RKO (cell line): ENCODE data around the gene UNCX.

Source experiments
- DNase-seq: peaks from one replicate; pipeline ENCODE4 v3.0.0-alpha.2; 2016; ENCODE audit warnings: low spot score

Gene UNCX

DNA sequence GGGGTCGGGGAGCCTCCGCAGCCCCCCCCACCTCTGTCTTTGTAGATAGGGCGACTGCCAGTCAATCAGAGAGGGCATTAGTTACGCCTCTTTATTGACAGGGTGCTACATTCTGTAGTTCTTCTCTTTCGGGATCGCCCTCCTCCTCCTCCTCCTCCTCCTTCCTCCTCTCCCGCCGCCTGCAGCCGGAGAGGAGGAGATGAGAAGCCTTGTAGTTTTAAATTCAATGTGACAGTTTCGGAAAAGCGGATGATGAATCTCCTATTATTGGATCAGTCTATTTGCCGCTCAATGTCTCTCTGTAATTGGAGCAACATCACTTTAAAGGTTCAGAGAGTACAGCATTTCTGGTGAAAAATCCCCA lies 587 bp upstream of the UNCX start:
- DNase-seq = no peak

DNA sequence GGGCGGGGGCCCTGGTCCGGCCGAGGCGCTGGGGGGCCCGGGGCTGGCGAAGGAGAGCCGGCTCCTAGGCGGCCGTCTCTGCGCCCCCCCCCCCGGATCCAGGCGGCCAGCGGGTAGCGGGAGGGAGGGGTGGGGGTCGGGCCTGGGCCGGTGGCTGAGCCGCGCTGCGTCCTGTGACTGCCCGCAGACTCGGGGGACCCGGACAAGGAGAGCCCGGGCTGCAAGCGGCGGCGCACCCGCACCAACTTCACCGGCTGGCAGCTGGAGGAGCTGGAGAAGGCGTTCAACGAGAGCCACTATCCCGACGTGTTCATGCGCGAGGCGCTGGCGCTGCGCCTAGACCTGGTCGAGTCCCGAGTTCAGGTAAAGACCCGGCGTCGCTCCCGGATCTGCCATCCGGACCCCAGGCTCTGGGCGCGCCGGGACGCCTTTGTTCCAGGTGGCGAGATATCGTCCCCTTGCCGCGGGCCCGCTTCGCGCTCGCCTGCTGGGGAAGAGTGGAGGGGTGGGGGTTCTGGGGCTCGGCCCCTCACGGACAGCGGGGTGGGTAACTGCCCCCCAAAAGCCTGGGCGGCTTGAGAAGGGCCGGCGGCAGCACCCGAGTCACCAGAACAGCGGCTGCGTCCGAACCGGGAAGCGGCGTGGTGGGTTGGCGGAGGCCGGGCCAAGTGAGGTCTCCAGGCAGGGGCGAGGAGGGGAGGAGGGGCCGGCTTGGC lies 819 bp downstream of the UNCX start:
- no peak for DNase-seq

DNA sequence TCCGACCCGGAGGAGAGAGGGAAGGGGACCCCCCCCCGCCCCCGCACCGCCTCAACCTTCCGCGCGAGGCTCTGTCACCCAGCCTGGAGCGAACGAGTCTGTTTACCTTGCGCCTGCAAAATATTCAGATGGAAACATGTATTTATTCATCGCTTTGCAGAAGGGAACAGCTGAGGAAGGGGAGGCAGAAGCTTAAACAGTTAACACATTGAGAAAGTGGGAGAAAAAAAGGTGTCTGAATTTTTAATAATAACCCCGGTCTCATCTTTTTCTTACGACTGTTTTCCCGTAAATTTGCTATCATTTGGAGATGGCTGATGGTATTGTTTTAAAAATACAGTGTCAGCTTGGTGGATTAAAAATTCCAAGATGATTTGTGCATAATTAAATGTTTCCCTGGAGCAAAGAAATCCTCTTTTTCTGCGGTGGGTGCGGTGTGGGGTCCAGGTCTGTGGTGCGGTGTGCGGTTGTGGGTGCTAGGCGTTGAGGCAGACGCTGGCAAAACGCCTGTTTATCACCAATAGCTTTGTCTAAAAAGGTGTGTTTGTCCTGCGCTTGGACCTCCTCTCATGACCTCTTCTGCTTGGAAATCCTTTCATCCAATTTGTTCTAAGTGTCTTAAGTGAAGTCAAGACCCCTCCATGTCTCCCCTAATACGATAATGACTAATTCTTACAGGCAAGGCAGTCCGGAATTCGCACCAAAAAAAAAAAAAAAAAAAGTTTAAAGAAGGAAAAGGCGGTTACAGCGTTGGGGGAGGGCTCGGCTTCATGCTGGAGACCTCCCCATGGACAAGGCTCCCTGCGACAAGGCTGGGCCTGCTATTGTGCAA lies 1.6 kb downstream of the UNCX start:
- DNase-seq = no peak

DNA sequence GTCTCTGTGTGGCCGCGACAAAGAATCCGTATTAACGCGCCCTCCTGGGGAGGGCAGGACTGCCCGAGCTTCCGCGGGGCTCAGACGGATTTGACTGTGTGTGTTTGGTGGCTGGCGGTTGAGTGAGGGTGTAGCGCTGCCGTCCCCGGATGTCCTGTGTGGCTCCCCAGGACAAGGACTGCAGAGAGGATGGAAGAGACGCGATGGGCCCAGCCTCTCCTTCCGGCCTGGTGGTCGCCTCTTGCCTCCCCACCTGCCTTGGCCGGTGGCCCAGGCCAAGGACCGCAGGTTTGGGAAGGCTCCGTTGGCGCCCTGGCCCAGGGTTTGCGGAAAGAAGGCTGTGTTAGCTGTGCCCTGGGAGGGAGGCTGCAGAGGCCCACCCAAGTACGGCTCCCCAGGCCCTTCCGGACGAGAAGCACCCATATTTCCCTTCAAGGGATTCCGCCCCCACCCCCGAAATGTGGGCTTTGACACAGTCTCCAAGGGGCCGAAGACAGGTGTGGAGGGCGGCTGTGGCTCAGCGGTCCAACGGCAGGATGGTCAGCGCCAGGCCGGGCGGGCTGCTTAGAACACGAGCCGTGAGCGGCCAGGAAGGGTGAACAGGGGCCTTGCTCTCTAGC lies 2.3 kb downstream of the UNCX start:
- no peak for DNase-seq

DNA sequence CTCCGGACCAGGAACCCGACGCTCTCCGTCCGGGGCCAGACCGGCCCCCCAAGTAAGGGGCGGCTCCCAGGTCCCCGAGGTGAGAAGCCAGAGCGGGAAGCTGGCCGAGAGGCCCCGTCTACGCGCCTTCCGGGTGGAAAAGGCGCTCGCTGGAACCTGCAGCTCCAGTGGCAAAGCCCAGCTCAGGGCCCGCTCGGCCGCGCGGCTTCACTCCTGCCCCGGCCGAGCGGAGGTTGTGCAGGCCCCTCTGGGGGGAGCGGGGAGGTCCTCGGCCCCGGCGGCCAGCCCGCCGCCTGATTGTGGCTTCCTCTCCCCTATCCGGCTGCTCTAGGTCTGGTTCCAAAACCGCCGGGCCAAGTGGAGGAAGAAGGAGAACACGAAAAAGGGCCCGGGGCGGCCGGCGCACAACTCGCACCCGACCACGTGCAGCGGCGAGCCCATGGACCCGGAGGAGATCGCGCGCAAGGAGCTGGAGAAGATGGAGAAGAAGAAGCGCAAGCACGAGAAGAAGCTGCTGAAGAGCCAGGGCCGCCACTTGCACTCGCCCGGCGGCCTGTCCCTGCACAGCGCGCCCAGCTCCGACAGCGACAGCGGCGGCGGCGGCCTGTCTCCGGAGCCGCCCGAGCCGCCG lies 2.9 kb downstream of the UNCX start:
- DNase-seq = no peak

DNA sequence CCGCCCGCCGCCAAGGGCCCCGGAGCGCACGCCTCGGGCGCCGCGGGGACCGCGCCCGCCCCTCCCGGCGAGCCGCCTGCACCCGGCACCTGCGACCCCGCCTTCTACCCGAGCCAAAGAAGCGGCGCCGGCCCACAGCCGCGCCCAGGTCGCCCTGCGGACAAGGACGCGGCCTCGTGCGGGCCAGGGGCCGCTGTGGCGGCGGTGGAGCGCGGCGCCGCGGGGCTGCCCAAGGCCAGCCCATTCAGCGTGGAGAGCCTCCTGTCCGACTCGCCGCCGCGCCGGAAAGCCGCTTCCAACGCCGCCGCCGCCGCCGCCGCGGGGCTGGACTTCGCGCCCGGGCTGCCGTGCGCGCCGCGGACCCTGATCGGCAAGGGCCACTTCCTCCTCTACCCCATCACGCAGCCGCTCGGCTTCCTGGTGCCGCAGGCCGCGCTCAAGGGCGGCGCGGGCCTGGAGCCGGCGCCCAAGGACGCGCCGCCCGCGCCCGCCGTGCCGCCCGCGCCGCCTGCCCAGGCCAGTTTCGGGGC lies 3.5 kb downstream of the UNCX start:
- DNase-seq = no peak

DNA sequence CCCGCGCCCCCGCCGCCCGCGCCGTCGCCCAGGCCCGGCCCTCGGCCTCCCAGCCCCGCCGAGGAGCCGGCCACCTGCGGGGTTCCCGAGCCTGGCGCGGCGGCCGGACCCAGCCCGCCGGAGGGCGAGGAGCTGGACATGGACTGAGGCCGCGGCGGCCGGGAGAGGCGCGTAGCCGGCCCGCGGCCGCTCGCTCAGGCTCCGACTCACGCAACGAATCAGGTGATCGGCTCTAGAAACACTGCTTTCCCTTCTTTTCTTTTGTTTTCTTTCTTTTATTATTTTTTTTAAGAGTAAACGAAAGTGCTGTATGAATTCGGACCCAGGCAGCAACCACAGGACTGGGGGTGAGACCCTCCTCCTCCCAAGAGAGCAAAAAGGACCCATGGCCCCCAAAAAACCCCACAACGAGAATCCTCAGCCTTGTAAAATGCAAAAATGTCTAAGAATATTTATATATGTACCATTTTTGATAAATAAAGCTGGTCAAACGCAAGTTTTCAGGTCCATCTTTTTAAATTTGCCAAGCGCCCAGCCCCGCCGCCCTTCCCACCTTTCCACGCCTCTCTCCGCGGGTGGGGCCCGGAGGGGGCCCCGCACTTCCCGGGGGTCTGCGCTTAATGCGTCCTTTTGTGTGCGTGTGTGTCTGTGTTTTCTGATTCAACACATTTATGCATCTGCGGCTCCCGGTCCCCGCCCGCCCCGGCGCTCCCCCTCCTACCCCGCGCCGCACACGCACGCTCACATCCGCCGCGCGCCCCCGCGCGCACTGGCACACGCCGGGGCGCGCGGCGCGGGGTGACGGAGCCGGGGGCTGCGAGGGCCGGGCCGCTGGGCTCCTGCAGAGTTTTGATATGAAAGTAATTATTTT lies 4.4 kb downstream of the UNCX start:
- DNase-seq = no peak

DNA sequence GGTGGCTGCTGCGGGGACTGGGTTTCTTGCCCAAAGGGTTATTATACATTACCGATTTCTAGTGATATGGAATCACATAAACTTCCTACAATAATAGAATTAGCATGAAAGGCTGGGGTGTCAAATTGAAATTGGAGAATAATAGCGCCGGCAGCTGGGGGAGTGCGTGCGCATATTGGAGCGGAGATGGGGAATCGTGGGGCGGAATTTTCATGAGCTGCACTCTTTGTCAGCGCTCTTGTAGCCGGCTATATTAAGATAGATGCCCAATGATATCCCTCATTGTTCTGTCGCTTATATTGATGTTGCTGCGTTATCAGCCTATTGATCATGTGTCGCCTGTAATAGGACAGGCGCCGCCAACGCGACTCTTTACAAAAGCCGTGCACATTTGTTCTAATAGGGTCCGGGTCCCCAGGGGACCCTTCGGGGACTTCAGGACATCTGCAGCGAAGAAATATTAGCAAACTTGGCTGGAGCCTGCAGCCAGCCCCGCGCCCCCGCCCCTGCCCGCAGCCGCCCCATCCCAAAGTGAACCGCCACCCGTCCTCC lies 5.1 kb downstream of the UNCX start:
- no peak for DNase-seq

DNA sequence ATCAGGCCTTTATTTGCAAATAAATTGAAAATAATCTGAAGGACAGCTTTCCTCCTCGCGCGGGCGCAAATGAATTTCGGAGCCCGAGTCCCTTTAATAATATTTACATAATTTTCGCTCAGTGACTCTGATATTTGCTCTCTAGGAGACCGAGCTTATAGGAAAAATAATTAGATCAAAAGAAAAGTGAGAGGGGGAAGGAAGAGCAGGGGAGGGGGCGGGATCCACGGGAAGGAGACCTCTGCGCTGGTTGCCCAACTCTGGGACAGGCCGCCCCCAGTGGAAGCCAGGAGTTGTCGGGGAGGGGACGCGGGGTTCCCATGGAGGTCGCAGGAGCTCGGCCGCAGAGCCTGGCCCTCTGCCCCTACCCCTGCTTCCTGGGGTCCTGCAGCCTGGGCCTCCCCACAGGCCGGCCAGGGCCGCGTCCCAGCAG lies 5.8 kb downstream of the UNCX start:
- no peak for DNase-seq

DNA sequence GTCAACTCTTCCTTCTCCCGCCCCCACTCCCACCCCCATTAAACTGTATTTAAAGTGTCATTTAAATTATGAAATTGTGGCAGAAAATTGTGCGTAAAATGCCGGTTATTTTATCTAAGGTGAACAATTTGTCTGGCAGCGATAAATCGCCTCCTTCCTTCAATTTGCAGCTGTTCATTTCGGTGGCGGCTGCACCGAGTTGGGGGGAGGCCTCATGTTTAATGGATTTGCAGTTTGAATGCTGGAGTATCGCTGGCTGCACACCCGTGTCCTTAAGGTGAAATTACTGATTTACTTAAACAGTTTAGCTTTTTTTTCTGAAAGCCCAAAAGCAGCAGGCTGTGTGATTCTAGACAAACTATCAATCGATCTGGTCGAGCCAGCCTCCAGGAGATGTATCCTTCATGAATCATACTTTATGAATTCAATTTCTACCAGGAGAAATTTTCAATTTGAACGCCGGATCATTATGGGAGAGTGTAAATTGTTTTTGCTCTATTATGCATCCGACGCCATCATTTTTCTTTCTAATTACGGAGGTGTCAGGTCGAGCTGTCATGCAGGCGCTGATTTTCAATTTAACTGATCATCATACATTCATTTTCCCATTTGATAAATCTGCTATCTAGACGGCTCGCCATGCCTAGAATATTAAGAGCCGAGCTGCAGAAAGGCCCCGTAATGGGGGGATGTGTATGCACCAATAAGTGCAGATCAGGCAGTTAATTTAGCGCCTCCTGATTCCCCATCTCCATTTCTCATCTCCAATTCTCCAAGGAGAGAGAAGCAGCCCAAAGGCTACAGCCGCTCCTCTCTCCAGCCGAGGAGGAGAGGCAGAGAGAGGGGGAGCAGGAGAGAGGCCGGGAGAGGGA lies 6.5 kb downstream of the UNCX start:
- DNase-seq = no peak

DNA sequence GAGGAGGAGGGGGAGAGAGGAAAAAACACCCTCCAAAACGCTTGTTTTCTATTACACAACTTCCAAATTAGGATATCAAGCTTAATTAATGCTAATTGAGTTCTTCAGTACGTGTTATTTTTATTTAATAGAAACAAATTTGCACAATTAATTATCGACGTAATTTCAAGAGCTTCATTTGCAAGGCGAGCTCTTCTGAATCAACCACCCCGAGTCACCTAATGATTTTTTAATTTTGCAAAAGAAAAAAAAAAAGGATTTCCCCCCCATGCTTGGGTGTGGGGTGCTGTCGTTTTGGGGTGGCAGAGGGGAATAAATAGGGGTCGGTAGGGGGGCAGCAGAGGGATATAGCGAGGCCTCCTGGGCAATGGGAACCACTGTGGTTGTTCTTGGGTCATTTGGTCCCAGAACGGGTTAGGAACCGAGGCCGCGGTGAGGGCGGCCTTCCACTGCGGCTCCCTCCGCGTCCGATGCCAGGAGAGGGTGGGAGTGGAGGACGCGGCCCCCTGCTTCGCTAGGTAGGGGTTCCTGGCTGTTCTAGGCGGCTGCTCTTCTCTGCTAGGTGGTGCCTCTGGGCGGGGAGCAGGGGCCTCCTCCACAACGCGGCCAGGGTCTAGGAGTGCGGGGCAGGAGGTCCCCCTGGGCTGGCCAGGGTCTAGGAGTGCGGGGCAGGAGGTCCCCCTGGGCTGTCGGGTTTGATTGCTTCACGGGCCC lies 7.3 kb downstream of the UNCX start:
- no peak for DNase-seq

DNA sequence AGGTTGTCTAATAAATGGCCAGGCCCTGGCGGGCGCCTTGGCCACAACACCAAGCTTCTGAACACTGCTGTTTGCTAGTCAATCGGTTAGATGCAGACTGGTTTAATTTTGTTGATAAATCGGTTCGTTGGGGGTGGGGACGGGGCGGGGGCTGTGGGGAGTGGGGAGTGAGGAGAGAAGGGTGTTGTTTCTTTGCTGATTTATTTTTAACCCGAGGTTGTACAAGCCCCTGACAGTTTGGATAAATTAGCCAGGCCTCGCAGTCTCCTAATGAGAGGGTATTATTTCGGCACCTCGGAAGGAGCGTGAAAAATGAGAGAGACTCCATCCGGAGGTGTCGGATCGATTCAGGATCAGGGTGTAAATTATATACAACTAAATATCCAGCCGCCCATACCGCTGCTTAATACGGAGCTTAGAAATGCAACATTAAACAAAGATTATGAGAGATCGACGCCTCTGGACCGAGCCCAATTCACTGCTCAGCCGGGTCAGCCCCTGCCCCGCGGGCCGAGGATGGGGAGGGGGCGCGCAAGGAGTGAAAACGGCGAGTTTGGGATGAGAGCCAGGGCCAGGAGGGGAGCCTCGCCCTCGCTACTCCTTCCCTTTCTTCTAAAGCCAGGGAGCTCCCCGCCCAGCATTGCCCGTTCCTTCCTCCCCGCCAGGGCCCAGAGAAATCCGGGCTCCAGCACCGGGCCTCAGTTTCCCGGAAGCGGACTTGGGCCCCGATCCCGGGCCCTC lies 8.0 kb downstream of the UNCX start:
- no peak for DNase-seq

DNA sequence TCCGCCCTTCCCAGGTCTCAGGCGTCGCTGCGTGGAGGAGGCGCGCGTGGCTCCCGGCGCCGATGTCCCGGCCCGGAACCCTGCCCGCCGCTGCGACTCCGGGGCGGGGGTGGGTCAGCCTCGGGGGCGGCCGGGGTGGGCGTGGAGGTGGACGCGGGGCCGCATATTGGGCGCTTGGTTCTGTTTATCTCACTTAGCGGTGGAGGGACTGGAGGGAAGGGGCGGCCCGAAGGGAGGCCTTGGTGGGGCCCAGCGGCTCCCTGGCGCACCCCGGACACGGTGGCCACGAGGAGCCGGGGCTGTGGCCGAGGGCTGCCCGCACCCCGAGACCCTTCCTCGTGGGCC lies 8.6 kb downstream of the UNCX start:
- no peak for DNase-seq

DNA sequence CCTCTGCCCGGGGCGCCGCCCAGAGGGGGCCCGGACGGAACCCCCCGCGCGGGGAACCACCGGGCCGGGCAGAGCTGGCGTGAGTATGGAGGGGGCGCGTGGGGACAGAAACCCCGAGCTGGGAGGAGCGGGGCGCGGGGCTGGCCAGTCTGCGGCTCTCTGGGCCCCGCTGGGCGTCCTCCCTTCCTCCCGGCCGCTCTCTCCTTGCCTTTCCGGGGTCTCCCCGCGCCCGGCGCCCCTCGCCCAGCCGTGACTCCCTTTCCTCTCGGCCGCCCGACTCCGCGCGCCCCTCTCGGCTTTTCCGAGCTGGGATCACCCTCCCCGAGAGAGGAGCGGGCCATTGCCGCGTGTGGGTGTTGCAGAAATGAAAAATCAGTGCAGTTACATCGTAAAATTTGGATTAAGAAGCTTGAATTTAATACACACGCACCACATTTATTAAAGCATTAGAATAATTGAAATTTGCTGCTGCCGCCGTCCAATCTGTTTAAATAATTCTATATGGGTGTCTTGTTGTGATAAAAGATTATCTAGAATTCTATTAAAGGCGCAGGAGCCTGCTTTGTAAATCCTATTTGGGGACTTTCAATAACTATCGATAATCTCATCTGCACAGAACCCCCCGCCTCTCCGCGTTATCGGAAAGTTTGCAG lies 9.1 kb downstream of the UNCX start:
- DNase-seq = no peak

DNA sequence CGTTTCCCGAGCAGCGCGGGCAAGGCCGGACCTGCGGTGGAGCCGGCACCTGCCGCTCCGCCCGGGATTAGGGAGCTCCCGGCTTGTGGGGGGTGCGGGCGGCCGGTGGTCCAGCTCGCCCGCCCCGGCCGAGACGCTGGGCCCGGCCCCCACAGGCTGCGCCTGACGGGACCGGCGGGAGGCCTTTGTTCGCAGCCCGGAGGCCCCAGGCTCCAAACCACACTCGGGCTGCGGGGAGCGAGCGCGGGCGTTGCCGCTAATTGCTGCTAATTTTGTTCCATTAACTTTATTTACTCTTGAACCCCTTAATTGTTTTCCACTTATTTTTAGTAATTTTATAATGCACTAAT lies 9.6 kb downstream of the UNCX start:
- DNase-seq = no peak

DNA sequence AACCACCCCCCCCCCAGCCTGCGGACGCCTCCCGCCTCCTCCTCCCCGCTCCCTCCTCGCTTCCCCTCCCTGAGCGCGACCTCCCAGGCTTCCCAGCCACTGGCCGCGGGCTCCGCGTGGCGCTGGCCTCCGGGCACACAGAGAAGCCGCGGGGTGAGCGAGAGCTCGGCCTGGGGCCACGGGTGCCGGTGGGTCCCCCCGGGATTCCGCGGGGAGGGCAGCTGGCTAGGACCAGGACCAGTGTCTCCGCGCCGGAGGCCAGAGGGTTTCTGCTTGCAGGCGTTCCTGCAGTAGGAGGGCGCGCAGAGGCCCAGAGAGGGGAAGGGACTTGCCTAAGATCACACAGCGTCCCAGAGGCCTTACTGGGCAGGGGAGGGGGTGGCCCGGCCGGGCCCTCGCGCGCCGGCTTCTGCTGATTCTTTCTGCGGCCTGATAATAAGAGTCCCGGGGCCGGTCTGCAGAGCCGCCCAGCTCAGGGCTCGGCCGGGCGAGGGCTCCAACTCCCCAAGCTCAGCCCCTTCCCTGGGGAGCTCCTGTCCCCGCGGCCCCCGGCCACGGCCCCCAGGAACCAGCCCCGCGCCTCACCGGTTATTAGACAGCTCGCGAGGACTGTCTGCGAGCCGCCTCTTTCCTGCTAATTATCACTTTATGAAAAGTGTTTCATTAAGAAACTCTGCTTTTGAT lies 10.1 kb downstream of the UNCX start:
- DNase-seq = no peak

DNA sequence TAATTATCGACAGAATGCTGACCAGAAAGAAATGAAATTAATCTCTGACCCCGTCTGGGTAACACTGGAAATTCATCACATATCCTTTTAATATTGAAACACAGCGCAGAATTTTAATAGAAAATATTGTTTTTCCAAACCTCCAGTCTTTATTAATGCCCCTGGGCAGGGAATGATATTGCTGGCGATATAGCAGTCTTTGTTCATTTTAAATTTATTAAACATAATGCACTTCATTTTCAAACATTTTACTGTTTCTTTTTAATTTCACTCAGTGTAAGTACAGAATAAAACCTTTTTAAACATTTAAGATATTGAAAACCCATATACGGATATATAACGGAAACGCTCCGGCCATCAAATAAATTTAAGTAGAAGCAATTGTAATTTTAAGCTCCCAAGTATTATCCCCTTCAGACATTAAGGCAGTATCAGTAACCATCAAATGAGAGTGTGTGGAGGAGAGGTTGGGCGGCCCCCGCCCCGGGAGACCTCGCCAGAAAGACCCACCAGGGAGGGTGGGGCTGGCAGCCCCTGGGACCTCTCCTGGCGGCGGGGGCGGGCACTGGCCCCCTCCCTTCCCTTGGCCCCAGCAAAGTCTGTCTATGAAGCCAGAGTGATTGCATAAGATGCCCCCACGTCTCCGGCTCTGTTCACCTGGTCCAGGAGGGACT lies 10.8 kb downstream of the UNCX start:
- no peak for DNase-seq
